GM12801 (cell line): ENCODE data around the gene FGF14.

ENCODE experiments used
- TF ChIP-seq, protein P1 (sequence below): IDR thresholded peaks from one replicate; pipeline ENCODE4 v1.5.1; 2011; ENCODE audit warnings: control low read depth; ENCODE audit not compliant: insufficient read length; ENCODE audit errors: extremely low read depth

FGF14 gene

DNA sequence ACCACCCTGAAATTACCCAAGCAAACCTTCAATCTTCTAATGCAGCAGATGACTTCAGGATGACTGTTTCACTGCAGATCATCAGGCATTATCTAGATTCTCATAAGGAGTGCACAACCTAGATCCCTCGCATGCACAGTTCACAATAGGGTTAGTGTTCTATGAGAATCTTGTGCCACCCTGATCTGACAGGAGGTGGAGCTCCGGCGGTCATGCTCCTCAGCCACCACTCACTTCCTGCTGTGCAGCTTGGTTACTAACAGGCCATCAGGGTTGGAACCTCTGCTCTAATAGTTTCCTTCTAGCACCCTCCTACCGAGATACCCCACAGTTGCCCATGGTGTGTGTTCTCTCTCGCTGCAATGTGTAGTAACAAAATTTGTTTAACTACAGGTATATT is 442.8 kb downstream of the FGF14 start:
- TF ChIP-seq, protein P1, sequence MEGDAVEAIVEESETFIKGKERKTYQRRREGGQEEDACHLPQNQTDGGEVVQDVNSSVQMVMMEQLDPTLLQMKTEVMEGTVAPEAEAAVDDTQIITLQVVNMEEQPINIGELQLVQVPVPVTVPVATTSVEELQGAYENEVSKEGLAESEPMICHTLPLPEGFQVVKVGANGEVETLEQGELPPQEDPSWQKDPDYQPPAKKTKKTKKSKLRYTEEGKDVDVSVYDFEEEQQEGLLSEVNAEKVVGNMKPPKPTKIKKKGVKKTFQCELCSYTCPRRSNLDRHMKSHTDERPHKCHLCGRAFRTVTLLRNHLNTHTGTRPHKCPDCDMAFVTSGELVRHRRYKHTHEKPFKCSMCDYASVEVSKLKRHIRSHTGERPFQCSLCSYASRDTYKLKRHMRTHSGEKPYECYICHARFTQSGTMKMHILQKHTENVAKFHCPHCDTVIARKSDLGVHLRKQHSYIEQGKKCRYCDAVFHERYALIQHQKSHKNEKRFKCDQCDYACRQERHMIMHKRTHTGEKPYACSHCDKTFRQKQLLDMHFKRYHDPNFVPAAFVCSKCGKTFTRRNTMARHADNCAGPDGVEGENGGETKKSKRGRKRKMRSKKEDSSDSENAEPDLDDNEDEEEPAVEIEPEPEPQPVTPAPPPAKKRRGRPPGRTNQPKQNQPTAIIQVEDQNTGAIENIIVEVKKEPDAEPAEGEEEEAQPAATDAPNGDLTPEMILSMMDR: no peak

DNA sequence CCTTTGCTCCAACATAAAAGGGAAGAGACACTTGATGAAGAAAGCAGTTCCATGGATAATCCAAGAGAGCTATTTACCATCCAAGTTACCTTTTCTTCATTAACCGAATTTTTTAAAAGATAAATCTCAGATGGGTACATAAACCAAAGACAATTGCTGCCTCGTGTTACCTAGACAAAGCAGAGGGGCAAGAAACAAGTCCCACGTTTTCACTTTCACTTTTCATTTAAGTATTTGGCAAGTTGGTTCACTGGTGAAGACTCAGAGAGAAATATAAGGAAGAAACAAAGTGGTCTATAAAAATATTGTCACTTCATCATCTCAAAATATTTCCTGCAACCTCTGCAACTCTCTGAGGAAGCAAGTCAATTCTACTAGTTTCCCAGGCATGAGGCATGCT is 446.1 kb downstream of the FGF14 start:
- TF ChIP-seq, protein P1: no peak

DNA sequence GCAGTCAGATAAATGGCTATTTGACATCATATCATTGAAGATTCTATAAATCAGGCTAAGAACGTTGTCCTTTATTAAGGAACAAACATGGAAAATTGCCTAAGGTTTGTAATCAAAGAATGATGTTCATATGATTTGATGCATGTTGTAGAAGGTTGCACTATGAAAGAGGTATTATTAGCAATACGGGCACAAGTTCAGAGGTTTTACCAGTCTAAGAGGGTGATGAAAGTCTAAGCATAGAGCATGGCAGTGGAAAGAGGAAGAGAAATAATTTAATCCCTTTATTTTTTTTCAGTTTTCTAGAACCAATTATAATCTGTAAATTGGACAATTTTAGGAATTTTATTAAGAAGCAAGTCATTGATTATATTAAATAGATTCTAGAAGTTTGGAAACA is 450.7 kb downstream of the FGF14 start:
- TF ChIP-seq, protein P1: no peak

DNA sequence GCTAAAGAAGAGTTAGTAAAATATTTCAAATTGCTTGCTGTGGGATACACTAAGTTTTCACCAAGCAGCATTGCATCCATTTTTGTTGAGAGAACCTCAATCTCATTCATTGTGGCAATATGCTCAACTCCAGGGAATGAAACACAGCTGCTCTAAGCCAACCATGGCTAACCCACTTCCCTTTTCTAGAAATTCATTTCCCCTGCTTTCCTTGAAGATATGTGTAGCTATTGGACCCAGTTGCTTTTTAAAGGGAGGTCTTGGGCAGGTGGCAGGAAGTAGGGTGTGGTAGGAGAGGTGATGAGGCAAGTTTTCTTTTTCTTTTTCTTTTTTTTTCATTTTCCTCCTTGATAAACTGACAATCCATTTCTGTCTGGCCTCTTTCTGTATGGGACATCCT is 452.2 kb downstream of the FGF14 start:
- TF ChIP-seq, protein P1: no peak

DNA sequence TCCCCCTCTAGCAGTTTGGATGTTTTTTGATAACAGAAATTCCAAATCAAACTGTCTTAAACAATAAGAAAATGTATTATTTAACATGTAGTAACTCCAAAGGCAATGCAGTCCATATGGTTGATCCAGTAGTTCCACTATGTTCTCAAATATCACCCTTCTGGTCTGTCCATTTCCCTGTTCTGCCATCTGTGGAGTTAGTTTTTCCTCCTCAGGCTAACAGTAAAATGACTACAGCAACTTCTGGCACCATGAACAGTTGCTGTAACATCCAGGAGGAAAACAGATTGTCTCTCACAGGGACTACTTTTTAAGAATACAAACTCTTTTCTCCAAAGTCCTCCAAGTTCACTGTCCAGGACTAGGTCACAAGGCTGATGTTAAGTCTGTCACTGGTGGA is 455.4 kb downstream of the FGF14 start:
- TF ChIP-seq, protein P1: no peak

DNA sequence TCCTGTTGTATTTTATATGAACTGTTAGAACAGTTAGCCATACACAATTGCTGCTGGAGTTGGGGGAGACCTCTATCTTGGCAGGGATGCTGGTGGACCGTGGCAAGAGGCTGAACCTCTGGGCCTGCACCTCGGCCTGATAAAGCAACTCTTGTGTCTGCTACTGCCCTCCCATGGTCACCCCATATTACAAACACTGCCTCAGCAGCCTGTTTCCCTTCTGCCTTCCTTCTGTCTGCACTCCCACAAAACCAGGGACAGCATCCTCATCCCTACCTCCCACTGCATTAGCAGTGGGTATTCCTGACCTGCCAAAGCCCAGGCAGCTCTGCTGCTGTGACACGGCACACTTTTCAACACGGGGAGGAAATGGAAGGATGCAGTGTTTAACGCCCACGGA is 456.4 kb downstream of the FGF14 start:
- TF ChIP-seq, protein P1: no peak

DNA sequence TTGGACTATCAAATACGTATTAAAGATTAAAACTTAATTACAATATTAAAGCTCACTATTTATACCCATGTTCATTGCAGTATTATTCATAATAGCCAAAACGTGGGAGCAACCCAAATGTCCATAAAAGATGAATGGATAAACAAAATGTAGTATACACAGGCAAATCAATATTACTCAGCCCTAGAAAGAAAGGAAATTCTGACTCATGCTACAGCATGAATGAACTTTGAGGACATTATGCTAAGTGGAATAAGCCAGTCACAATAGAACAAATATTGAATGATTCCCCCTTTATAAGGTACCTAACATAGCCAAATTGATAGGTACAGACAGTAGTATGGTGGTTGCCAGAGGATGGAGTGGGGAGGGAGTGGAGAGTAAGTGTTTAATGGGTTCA is 457.3 kb downstream of the FGF14 start:
- TF ChIP-seq, protein P1: no peak

DNA sequence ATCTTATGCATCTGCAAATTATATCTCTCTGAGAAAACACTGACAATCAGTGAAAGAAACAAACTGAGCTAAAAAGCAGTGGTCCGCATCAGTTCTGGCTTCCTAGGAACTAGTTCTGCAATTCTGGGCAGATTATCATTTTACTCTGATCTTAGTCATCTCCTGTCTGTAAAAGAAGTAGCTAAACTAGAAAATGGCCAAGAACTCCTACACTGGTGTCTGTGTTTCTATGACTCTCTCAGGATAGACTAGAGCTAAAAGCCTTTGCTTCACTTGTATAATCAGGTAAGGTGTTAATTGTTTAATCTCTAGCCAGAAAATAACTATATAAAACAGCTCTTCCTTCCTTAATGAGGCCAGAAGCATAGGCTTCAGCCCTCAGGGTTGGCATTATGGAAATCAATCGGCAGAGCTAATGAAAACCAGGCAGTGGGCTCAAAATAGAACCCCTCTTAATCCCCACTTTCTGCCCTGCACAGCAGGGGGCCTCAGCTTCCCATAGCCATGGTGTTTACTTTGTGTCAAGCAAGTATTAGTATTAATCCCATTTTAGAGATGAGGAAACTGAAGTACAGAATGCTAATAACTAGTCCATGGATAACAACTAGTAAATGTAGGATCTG is 459.2 kb downstream of the FGF14 start:
- TF ChIP-seq, protein P1: no peak
